Hepatocyte (in vitro differentiated cells): ENCODE results near the gene ZNF536. TPM values are rescaled to one million over a fixed set of nuclear protein-coding genes. Genes with fewer than 3 reads are reported as not detected.

ENCODE experiments used
- DNase-seq: peaks from one replicate; pipeline ENCODE4 v3.0.0-alpha.2; 2016; ENCODE audit warnings: low spot score
- H2AFZ ChIP-seq: fragments of 200-600 bp; sonication (generic); 2 replicates; pipeline ENCODE4 v1.6.0; 2016; ENCODE audit warnings: antibody characterized with exemption, mild to moderate bottlenecking
- H3K27ac ChIP-seq: fragments of 200-600 bp; sonication (generic); 2 replicates; pipeline ENCODE4 v1.5.1; 2016; ENCODE audit warnings: mild to moderate bottlenecking
- H3K27me3 ChIP-seq: fragments of 200-600 bp; sonication (generic); 2 replicates; pipeline ENCODE4 v1.6.1; 2016
- H3K36me3 ChIP-seq: fragments of 200-600 bp; sonication (generic); replicated peaks from 2 replicates; pipeline ENCODE4 v1.5.1; 2016; ENCODE audit warnings: low read depth; ENCODE audit not compliant: insufficient read depth
- H3K4me1 ChIP-seq: fragments of 200-600 bp; sonication (generic); 2 replicates; pipeline ENCODE4 v1.5.1; 2016; ENCODE audit warnings: mild to moderate bottlenecking, moderate library complexity; ENCODE audit not compliant: insufficient read depth
- H3K4me2 ChIP-seq: fragments of 200-600 bp; sonication (generic); 2 replicates; pipeline ENCODE4 v1.6.0; 2016
- H3K4me3 ChIP-seq: fragments of 200-600 bp; sonication (generic); 2 replicates; pipeline ENCODE4 v1.5.1; 2016; ENCODE audit warnings: mild to moderate bottlenecking
- H3K79me2 ChIP-seq: fragments of 200-600 bp; sonication (generic); 2 replicates; pipeline ENCODE4 v1.6.0; 2017; ENCODE audit warnings: mild to moderate bottlenecking
- H3K9me2 ChIP-seq: fragments of 200-600 bp; sonication (generic); replicated peaks from 2 replicates; pipeline ENCODE4 v1.6.0; 2017; ENCODE audit warnings: mild to moderate bottlenecking; ENCODE audit not compliant: insufficient read depth
- H3K9me3 ChIP-seq: fragments of 200-600 bp; sonication (generic); 2 replicates; pipeline ENCODE4 v1.5.1; 2016; ENCODE audit warnings: low read depth, mild to moderate bottlenecking
- H4K20me1 ChIP-seq: fragments of 200-600 bp; sonication (generic); 2 replicates; pipeline ENCODE4 v1.6.0; 2016; ENCODE audit warnings: mild to moderate bottlenecking; ENCODE audit not compliant: insufficient read depth, poor library complexity, severe bottlenecking
- EZH2 ChIP-seq: fragments of 200-600 bp; sonication (generic); IDR thresholded peaks from 2 replicates; pipeline ENCODE4 v1.6.1; 2016; ENCODE audit warnings: antibody characterized with exemption, mild to moderate bottlenecking, borderline replicate concordance
- EZH2phosphoT487 ChIP-seq: fragments of 200-600 bp; sonication (generic); IDR thresholded peaks from one replicate; pipeline ENCODE4 v1.6.1; 2018; ENCODE audit warnings: antibody characterized with exemption, mild to moderate bottlenecking, low read depth, moderate library complexity; ENCODE audit not compliant: unreplicated experiment, severe bottlenecking
- WGBS: methylation state at CpG from one replicate; pipeline ENCODE4 v1.1.6; 2016; ENCODE audit warnings: low lambda C conversion rate; ENCODE audit errors: missing lambda C conversion rate; 5-methylcytosine and 5-hydroxymethylcytosine counted together
- polyA plus RNA-seq: library from polyadenylated mRNA; unstranded; fragments of >200 nt; fragmentation: Nextera tagmentation; extraction: Ambion mirVana; gene quantifications from 2 replicates; pipeline ENCODE4 v1.2.1, GENCODE V29; 2016
- total RNA-seq: library from RNA; depleted of rRNA; stranded (reverse); fragments of >200 nt; gene quantifications from 2 replicates; pipeline ENCODE4 v1.2.3, GENCODE V29; 2014
- TF ChIP-seq, protein P1 (sequence below): fragments of 200-600 bp; sonication (generic); IDR thresholded peaks from 2 replicates; pipeline ENCODE4 v1.5.1; 2016; ENCODE audit warnings: antibody characterized with exemption, mild to moderate bottlenecking; ENCODE audit not compliant: poor library complexity

ZNF536 gene
- total and polyA plus RNA-seq, 2 experiments from 2014 or later: 4.1 to 7.5 TPM

DNA sequence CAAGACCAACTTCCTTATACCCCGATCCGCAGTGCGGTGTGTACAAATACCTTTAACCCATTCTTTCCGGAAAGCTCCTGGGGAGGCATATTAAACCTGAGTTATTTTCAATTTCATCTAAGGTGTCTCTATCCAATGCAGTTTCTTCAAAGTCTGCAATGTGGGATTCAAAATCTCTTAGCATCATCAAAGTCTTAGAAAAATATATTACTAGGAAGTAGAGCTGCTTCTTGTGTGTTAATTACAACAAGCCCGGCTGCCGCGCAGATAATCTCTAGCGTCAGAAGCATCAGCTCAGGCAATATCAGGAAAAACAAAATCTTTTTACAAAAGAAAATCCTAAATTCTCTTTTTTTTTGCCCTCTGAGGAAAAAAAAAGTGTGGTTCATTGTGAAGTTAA is 48.1 kb downstream of the ZNF536 start:
- no peaks in the 10 kb centered on the region for H4K20me1 ChIP-seq
- 94% methylated on average over 8 of the region's 8 CpGs for WGBS

DNA sequence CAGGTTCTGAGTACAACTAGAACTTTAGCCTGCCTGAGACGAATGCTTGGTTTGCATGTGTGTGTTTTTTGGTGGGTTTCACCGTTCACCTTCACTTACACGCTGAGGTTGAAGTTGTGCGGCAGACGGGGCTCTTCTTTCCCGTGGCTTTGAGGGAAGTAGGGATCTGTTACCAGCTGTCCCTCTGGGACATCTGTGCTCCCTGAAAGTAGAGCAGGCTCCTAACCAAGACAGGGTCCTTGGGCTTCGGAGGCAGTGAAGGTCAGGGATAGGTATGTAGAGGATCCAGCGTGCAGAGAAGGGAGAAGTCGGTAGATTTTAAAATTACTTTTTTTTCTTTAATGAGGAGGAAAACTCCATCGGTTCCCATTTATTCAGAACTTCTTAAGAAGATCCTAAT is 48.7 kb downstream of the ZNF536 start:
- 87% methylated on average over 10 of the region's 10 CpGs for WGBS
- no peak for DNase-seq
- H4K20me1 ChIP-seq: no peaks in the 10 kb centered on the region

More for the DNA sequence above, 48.1 kb downstream of the ZNF536 start:
- Histone ChIP-seq H3K4me2 (no peak overlapping the region), H3K4me1 (no peaks in the 10 kb centered on the region), H3K4me3 (no peak overlapping the region), H3K27ac (no peak overlapping the region), H3K9me2 (no peaks in the 10 kb centered on the region), H3K9me3 (no peaks in the 10 kb centered on the region), H3K27me3 (no peaks in the 10 kb centered on the region), H2AFZ (no peak overlapping the region), H3K36me3 (no peaks in the 10 kb centered on the region), H3K79me2 (no peaks in the 10 kb centered on the region)
- TF ChIP-seq, protein P1, sequence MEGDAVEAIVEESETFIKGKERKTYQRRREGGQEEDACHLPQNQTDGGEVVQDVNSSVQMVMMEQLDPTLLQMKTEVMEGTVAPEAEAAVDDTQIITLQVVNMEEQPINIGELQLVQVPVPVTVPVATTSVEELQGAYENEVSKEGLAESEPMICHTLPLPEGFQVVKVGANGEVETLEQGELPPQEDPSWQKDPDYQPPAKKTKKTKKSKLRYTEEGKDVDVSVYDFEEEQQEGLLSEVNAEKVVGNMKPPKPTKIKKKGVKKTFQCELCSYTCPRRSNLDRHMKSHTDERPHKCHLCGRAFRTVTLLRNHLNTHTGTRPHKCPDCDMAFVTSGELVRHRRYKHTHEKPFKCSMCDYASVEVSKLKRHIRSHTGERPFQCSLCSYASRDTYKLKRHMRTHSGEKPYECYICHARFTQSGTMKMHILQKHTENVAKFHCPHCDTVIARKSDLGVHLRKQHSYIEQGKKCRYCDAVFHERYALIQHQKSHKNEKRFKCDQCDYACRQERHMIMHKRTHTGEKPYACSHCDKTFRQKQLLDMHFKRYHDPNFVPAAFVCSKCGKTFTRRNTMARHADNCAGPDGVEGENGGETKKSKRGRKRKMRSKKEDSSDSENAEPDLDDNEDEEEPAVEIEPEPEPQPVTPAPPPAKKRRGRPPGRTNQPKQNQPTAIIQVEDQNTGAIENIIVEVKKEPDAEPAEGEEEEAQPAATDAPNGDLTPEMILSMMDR: no peak
- TF ChIP-seq EZH2 (no peak), EZH2phosphoT487 (no peak)
- DNase-seq: no peak

DNA sequence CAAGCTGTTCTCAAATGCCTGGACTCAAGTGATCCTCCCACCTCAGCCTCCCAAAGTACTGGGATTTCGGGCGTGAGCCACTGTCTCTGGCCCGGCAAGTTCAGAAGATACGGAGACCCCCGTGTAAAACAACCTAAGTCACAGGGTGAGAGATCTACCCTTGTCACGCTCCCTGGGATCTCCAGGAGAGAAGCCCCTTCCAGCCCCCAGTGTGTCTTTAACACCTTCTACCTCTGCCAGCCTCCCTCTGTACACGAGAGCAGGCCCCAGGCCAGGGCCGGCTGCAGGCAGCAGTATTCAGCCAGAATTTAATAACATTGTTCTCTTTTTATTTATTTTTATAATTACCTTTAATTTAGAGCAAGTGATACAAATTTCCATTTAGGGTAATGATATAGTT is 49.4 kb downstream of the ZNF536 start:
- TF ChIP-seq, protein P1: no peak
- no peak for TF ChIP-seq EZH2phosphoT487
- TF ChIP-seq EZH2: no peak

More for the DNA sequence above, 48.7 kb downstream of the ZNF536 start:
- no peak overlapping the region for H3K27ac ChIP-seq
- TF ChIP-seq, protein P1: no peak
- TF ChIP-seq EZH2phosphoT487 (no peak), EZH2 (no peak)
- no peak overlapping the region for H2AFZ ChIP-seq
- H3K27me3 ChIP-seq: no peaks in the 10 kb centered on the region
- H3K4me1 ChIP-seq: no peaks in the 10 kb centered on the region
- H3K9me3 ChIP-seq: no peaks in the 10 kb centered on the region
- no peaks in the 10 kb centered on the region for H3K36me3 ChIP-seq
- no peak overlapping the region for H3K4me3 ChIP-seq
- no peaks in the 10 kb centered on the region for H3K9me2 ChIP-seq
- H3K79me2 ChIP-seq: no peaks in the 10 kb centered on the region
- no peak overlapping the region for H3K4me2 ChIP-seq

DNA sequence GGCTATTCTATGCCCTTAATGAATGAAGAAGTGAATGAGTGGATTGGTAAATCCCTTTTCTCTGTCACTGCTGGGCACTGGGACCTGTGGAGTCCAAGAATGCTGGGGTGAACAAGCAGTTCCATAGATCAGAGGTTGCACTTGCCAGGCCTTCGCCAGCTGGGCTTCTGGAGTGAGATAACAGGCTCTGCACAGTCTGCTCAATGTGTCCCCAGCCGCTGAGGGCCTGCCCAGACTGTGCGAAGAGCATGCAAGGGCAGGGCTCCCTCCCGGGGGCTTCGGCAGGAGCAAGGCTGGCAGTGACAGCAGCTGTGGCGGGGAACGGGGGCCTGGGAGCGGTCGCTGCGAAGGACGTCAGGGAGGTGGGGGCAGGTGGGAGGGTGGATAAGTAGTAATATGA is 51.3 kb downstream of the ZNF536 start:
- Histone ChIP-seq H3K4me3 (no peak overlapping the region), H3K9me2 (no peaks in the 10 kb centered on the region), H2AFZ (no peak overlapping the region), H3K4me2 (no peak overlapping the region), H3K9me3 (no peaks in the 10 kb centered on the region), H3K79me2 (no peaks in the 10 kb centered on the region), H3K27ac (no peak overlapping the region), H3K36me3 (no peaks in the 10 kb centered on the region), H4K20me1 (no peaks in the 10 kb centered on the region), H3K27me3 (no peaks in the 10 kb centered on the region), H3K4me1 (no peaks in the 10 kb centered on the region)
- WGBS: 88% methylated on average over 10 of the region's 11 CpGs
- TF ChIP-seq, protein P1: no peak
- no peak for DNase-seq

More for the DNA sequence above, 49.4 kb downstream of the ZNF536 start:
- Histone ChIP-seq H3K27ac (no peak overlapping the region), H3K36me3 (no peaks in the 10 kb centered on the region), H2AFZ (no peak overlapping the region), H3K4me2 (no peak overlapping the region), H3K9me2 (no peaks in the 10 kb centered on the region), H3K79me2 (no peaks in the 10 kb centered on the region), H3K4me3 (no peak overlapping the region), H3K27me3 (no peaks in the 10 kb centered on the region), H3K4me1 (no peaks in the 10 kb centered on the region), H4K20me1 (no peaks in the 10 kb centered on the region), H3K9me3 (no peaks in the 10 kb centered on the region)
- no peak for DNase-seq
- 90% methylated on average over 8 of the region's 8 CpGs for WGBS
